Breast epithelium (tissue), 4 donors: ENCODE data around the gene SLC37A2. TPM values are rescaled to one million over a fixed set of nuclear protein-coding genes. Genes with fewer than 3 reads are reported as not detected.
A peak's percentile ranks its signal among the peaks of the same experiment; 100 is the strongest.
"Not testable (repeated sequence)": the region's sequence is repeated elsewhere in the genome, so short reads cannot be mapped to it uniquely, and the experiment has no call there.

Experiments used
- DNase-seq, 2 donors: peaks; one replicate each; pipeline ENCODE4 v3.0.0-alpha.2; 2019; ENCODE audit warnings: low spot score in 2 of 2
- H3K27ac ChIP-seq, 2 donors: fragments of 200-600 bp; sonication (generic) in 1 of 2; one replicate each; pipeline ENCODE4 v1.5.1; 2016 to 2019; ENCODE audit warnings: mild to moderate bottlenecking in 1 of 2
- H3K27me3 ChIP-seq, 2 donors: fragments of 200-600 bp; sonication (generic) in 1 of 2; one replicate each; pipeline versions ENCODE4 v1.5.1 to v1.6.0; 2017 to 2019; ENCODE audit warnings: control low read depth in 1 of 2, mild to moderate bottlenecking in 1 of 2
- H3K36me3 ChIP-seq: fragments of 200-600 bp; one replicate; pipeline ENCODE4 v1.5.1; 2019
- H3K4me1 ChIP-seq, 2 donors: fragments of 200-600 bp; sonication (generic); one replicate each; pipeline ENCODE4 v1.5.1; 2016 to 2019; ENCODE audit warnings: control low read depth in 1 of 2
- H3K4me3 ChIP-seq, 3 donors: fragments of 200-600 bp; sonication (generic); 1 replicate in 2 of 3; 2 replicates in 1 of 3; pipeline ENCODE4 v1.5.1; 2016 to 2019; ENCODE audit warnings: mild to moderate bottlenecking in 3 of 3, moderate library complexity in 2 of 3
- H3K9me3 ChIP-seq, 2 donors: fragments of 200-600 bp; sonication (generic) in 1 of 2; one replicate each; pipeline ENCODE4 v1.5.1; 2016 to 2019; ENCODE audit warnings: control low read depth in 1 of 2
- CTCF ChIP-seq, 3 donors: fragments of 450-650 bp; IDR thresholded peaks; one replicate each; pipeline ENCODE4 v1.5.1; 2016 to 2017; ENCODE audit warnings: antibody characterized with exemption in 3 of 3, mild to moderate bottlenecking in 3 of 3, moderate library complexity in 3 of 3
- POLR2A ChIP-seq: fragments of 450-650 bp; IDR thresholded peaks from one replicate; pipeline ENCODE4 v1.6.1; 2016; ENCODE audit warnings: antibody characterized with exemption, mild to moderate bottlenecking, moderate library complexity
- POLR2AphosphoS5 ChIP-seq, 3 donors: sonication (generic); formaldehyde crosslinking; IDR thresholded peaks; one replicate each; pipeline ENCODE4 v1.6.1; 2017; ENCODE audit warnings: antibody characterized with exemption in 3 of 3
- intact Hi-C: fragments of 100-400 bp; cut with DNase I; formaldehyde crosslinking; loops from one replicate; pipeline ENCODE4 v1.15.1; 2023; ENCODE audit warnings: low total_unique reads
- total RNA-seq, 3 donors: library from RNA; depleted of rRNA; stranded (reverse); fragments of >200 nt; gene quantifications; one replicate each; pipeline ENCODE4 v1.1.0, GENCODE V29; 2016

Gene SLC37A2
- 10 to 100 TPM in 2 of 3 donors, 1 to 10 TPM in 1; 3.9 to 38.9 (median 13.6) TPM for total RNA-seq

GRCh38 chr11:125062931-125063428 is at the start of gene SLC37A2:
Gene SLC37A2, plus strand, starts transcription at chr11:125063305. Its CDS starts 63 bp downstream, at chr11:125063368.
- H3K27ac ChIP-seq, result peak within 1 kb of the TSS; percentile 57 to 63
- TF ChIP-seq CTCF (IDR thresholded peaks at IDR 0.05) (peak in 1 of 3 donors; percentile 10), POLR2AphosphoS5 (IDR thresholded peaks at IDR 0.05) (peak in 1 of 3 donors; percentile 21), POLR2A (no peak)
- peak within 1 kb of the TSS; percentile 60 to 77 (median 69) for H3K4me3 ChIP-seq
- H3K9me3 ChIP-seq, result no peaks in the 10 kb centered on the region
- intact Hi-C loops, result no loop called here
- peak in 1 of 2 donors; percentile 51 for DNase-seq
- peaks cover 0 to 11% of the 10 kb centered on the region in 2 donors for H3K27me3 ChIP-seq
- H3K36me3 ChIP-seq, result no peaks in the 10 kb centered on the region
- H3K4me1 ChIP-seq, result no peaks in the 10 kb centered on the region

GRCh38 chr11:125016413-125016812 is 46.7 kb upstream of the SLC37A2 start:
- no peak for TF ChIP-seq POLR2A
- no peak for TF ChIP-seq CTCF (IDR thresholded peaks at IDR 0.05)
- no peak for TF ChIP-seq POLR2AphosphoS5 (IDR thresholded peaks at IDR 0.05)
- intact Hi-C loops, result no loop called here
- no peaks in the 10 kb centered on the region for H3K4me1 ChIP-seq

GRCh38 chr11:125020342-125020741 is 42.8 kb upstream of the SLC37A2 start:
- no peaks in the 10 kb centered on the region for H3K36me3 ChIP-seq
- intact Hi-C loops, result no loop called here

More at GRCh38 chr11:125016413-125016812, 46.7 kb upstream of the SLC37A2 start:
- Histone ChIP-seq H3K27ac (no peak overlapping the region), H3K27me3 (no peaks in the 10 kb centered on the region), H3K9me3 (no peaks in the 10 kb centered on the region), H3K36me3 (no peaks in the 10 kb centered on the region), H3K4me3 (no peak overlapping the region)
- DNase-seq, result no peak

GRCh38 chr11:125022551-125022950 is 40.6 kb upstream of the SLC37A2 start:
- intact Hi-C loops, result no loop called here
- Histone ChIP-seq H3K27me3 (no peaks in the 10 kb centered on the region), H3K4me3 (no peak overlapping the region), H3K36me3 (no peaks in the 10 kb centered on the region), H3K9me3 (no peaks in the 10 kb centered on the region), H3K27ac (no peak overlapping the region), H3K4me1 (no peaks in the 10 kb centered on the region)
- no peak for DNase-seq
- TF ChIP-seq CTCF (IDR thresholded peaks at IDR 0.05) (no peak), POLR2A (no peak), POLR2AphosphoS5 (IDR thresholded peaks at IDR 0.05) (no peak)

More at GRCh38 chr11:125020342-125020741, 42.8 kb upstream of the SLC37A2 start:
- H3K4me3 ChIP-seq, result no peak overlapping the region
- no peak for DNase-seq
- no peak overlapping the region for H3K27ac ChIP-seq
- no peak for TF ChIP-seq CTCF (IDR thresholded peaks at IDR 0.05)
- no peak for TF ChIP-seq POLR2AphosphoS5 (IDR thresholded peaks at IDR 0.05)
- no peak for TF ChIP-seq POLR2A
- H3K4me1 ChIP-seq, result no peaks in the 10 kb centered on the region
- no peaks in the 10 kb centered on the region for H3K9me3 ChIP-seq
- H3K27me3 ChIP-seq, result no peaks in the 10 kb centered on the region

GRCh38 chr11:125025968-125026367 is 37.1 kb upstream of the SLC37A2 start:
- Histone ChIP-seq H3K9me3 (peaks cover 0 to 8% of the 10 kb centered on the region in 2 donors), H3K27ac (no peak overlapping the region), H3K4me1 (no peaks in the 10 kb centered on the region), H3K4me3 (no peak overlapping the region), H3K27me3 (no peaks in the 10 kb centered on the region), H3K36me3 (no peaks in the 10 kb centered on the region)
- TF ChIP-seq POLR2AphosphoS5 (IDR thresholded peaks at IDR 0.05) (no peak), CTCF (IDR thresholded peaks at IDR 0.05) (no peak), POLR2A (no peak)
- intact Hi-C loops, result no loop called here
- DNase-seq, result no peak

GRCh38 chr11:125029431-125029830 is 33.7 kb upstream of the SLC37A2 start:
- H3K36me3 ChIP-seq, intact Hi-C loops, H3K4me3 ChIP-seq, H3K27me3 ChIP-seq, DNase-seq, H3K4me1 ChIP-seq, H3K27ac ChIP-seq: not testable (repeated sequence)
- peaks cover 7 to 19% of the 10 kb centered on the region in 2 donors for H3K9me3 ChIP-seq
